ENCODE measurements around the gene TRANK1. TPM values are rescaled to one million over a fixed set of nuclear protein-coding genes. Genes with fewer than 3 reads are reported as not detected.

TRANK1 gene
- total RNA-seq, 6 donors from 2014 or later = 10.6 to 39.8 (median 28.1) TPM

- Histone ChIP-seq H3K9me3 (no peaks in the 10 kb centered on the region), H3K4me3 (no peak overlapping the region), H3K27ac (no peak overlapping the region), H3K36me3 (no peaks in the 10 kb centered on the region), H3K27me3 (no peaks in the 10 kb centered on the region), H3K4me1 (no peaks in the 10 kb centered on the region)
- peak in 1 of 2 donors; percentile 41 for DNase-seq
- WGBS, 2 donors = 59 to 65% methylated on average over 3 of the region's 3 CpGs
- ATAC-seq (ENCODE audit: low FRiP score in 2 of 2) = peak; percentile 7 to 78
- no peak for TF ChIP-seq CTCF (IDR thresholded peaks at IDR 0.05)
- no peak for TF ChIP-seq EP300 (IDR thresholded peaks at IDR 0.05)
- no peak for TF ChIP-seq POLR2A (IDR thresholded peaks at IDR 0.05)
- TF ChIP-seq POLR2AphosphoS5 (IDR thresholded peaks at IDR 0.05) = no peak
These were observed 157.6 kb downstream of the TRANK1 start for GRCh38 chr3:36786921-36787890.

- ATAC-seq (ENCODE audit: low FRiP score in 2 of 2) (peak in 1 of 2 donors; percentile 44), DNase-seq (no peak)
- no peaks in the 10 kb centered on the region for H3K36me3 ChIP-seq
- H3K4me3 ChIP-seq = no peak overlapping the region
- 52 to 59% methylated on average over 3 of the region's 3 CpGs for WGBS, 2 donors
- H3K27me3 ChIP-seq = no peaks in the 10 kb centered on the region
- H3K9me3 ChIP-seq = no peaks in the 10 kb centered on the region
- H3K4me1 ChIP-seq = no peaks in the 10 kb centered on the region
- no peak overlapping the region for H3K27ac ChIP-seq
- TF ChIP-seq EP300 (IDR thresholded peaks at IDR 0.05) (no peak), CTCF (IDR thresholded peaks at IDR 0.05) (no peak), POLR2AphosphoS5 (IDR thresholded peaks at IDR 0.05) (no peak), POLR2A (IDR thresholded peaks at IDR 0.05) (no peak)
These were observed 160.7 kb downstream of the TRANK1 start for GRCh38 chr3:36784138-36784635.

- Histone ChIP-seq H3K27me3 (no peaks in the 10 kb centered on the region), H3K4me3 (no peak overlapping the region), H3K27ac (no peak overlapping the region), H3K36me3 (no peaks in the 10 kb centered on the region), H3K4me1 (no peaks in the 10 kb centered on the region), H3K9me3 (no peaks in the 10 kb centered on the region)
- DNase-seq = no peak
- WGBS, 2 donors = 73 to 96% methylated on average over 2 of the region's 2 CpGs
- TF ChIP-seq POLR2AphosphoS5 (IDR thresholded peaks at IDR 0.05) = no peak
- no peak for TF ChIP-seq EP300 (IDR thresholded peaks at IDR 0.05)
- TF ChIP-seq POLR2A (IDR thresholded peaks at IDR 0.05) = no peak
- TF ChIP-seq CTCF (IDR thresholded peaks at IDR 0.05) = no peak
- no peak for ATAC-seq (ENCODE audit: low FRiP score in 2 of 2)
These were observed 167.2 kb downstream of the TRANK1 start for GRCh38 chr3:36777424-36778218.

Small RNAs within 50 kb of the gene (small RNA-seq; reads per million reads assigned to genes)
- 0 reads per million in 4 donors for gene RNU6ATAC4P

Other genes starting within 250 kb of the TRANK1 start
- gene DCLK3, start 180.5 kb downstream of the TRANK1 start, total RNA-seq = under 1 TPM in 2 of 6 donors, not detected in 4; 0.03 to 0.40 TPM
- gene EPM2AIP1, start 48.1 kb upstream of the TRANK1 start, total RNA-seq = 10 to 100 TPM; 12.5 to 44.0 (median 18.1) TPM
- gene MLH1, start 48.5 kb upstream of the TRANK1 start, total RNA-seq = 10 to 100 TPM; 31.7 to 97.4 (median 37.2) TPM
- gene LRRFIP2, start 229.5 kb upstream of the TRANK1 start, total RNA-seq = 100 to 1,000 TPM in 1 of 6 donors, 10 to 100 TPM in 5; 45.9 to 106 (median 78.8) TPM

All from upper lobe of left lung (tissue), 6 donors.